MCF 10A (cell line): ENCODE results near the gene KIZ. TPM values are rescaled to one million over a fixed set of nuclear protein-coding genes. Genes with fewer than 3 reads are reported as not detected.

ENCODE experiments used
- BruUV-seq: library from RNA; stranded (reverse); fragments of 400-500 nt; replicated peaks from 2 replicates; lab custom pipeline; 2021; lab: Mats Ljungman, UMichigan
- CTCF ChIA-PET: fragments of 300-600 bp; sonication (Branson Sonifier 250); formaldehyde crosslinking; extraction: SDS; loops from one replicate; lab custom pipeline; 2021; ENCODE audit warnings: antibody characterized with exemption, inconsistent platforms; lab: Yijun Ruan, JAX
- POLR2A ChIA-PET: fragments of 300-600, 350-650 bp; sonication (Branson Sonifier 250); formaldehyde crosslinking; extraction: SDS; loops from one replicate; lab custom pipeline; 2020; ENCODE audit warnings: antibody characterized with exemption, inconsistent platforms; lab: Yijun Ruan, JAX
- DNase-seq: peaks from one replicate; pipeline ENCODE4 v3.0.0-alpha.2; 2018; ENCODE audit not compliant: unreplicated experiment
- H3K27ac Mint-ChIP-seq: one replicate; pipeline ENCODE4 v1.8.0; 2022; ENCODE audit warnings: mild to moderate bottlenecking, low read depth, mixed read lengths; ENCODE audit not compliant: unreplicated experiment
- H3K27me3 Mint-ChIP-seq: one replicate; pipeline ENCODE4 v1.8.0; 2022; ENCODE audit warnings: mixed read lengths; ENCODE audit not compliant: insufficient read depth, unreplicated experiment
- H3K36me3 Mint-ChIP-seq: one replicate; pipeline ENCODE4 v1.8.0; 2022; ENCODE audit warnings: mild to moderate bottlenecking, moderate library complexity, mixed read lengths; ENCODE audit not compliant: insufficient read depth, unreplicated experiment
- H3K4me1 Mint-ChIP-seq: one replicate; pipeline ENCODE4 v1.8.0; 2022; ENCODE audit warnings: mixed read lengths; ENCODE audit not compliant: insufficient read depth, unreplicated experiment
- H3K4me3 Mint-ChIP-seq: one replicate; pipeline ENCODE4 v1.8.0; 2022; ENCODE audit warnings: mild to moderate bottlenecking, moderate library complexity, mixed read lengths; ENCODE audit not compliant: unreplicated experiment
- H3K9me3 Mint-ChIP-seq: one replicate; pipeline ENCODE4 v1.8.0; 2022; ENCODE audit warnings: mixed read lengths; ENCODE audit not compliant: unreplicated experiment
- CTCF ChIP-seq: fragments of 200-600 bp; IDR thresholded peaks from one replicate; pipeline ENCODE4 v1.8.0; 2022; ENCODE audit warnings: antibody characterized with exemption, mild to moderate bottlenecking; ENCODE audit not compliant: unreplicated experiment
- intact Hi-C: fragments of 100-400 bp; cut with micrococcal nuclease; formaldehyde crosslinking; loops from 2 replicates; pipeline ENCODE4 v1.14.1; 2022
- total RNA-seq: library from RNA; stranded (reverse); gene quantifications from 2 replicates; pipeline ENCODE4 v1.2.3, GENCODE V29; 2022

The KIZ gene
- total RNA-seq, 1 experiment from 2014 or later, result 56.1 TPM

DNA sequence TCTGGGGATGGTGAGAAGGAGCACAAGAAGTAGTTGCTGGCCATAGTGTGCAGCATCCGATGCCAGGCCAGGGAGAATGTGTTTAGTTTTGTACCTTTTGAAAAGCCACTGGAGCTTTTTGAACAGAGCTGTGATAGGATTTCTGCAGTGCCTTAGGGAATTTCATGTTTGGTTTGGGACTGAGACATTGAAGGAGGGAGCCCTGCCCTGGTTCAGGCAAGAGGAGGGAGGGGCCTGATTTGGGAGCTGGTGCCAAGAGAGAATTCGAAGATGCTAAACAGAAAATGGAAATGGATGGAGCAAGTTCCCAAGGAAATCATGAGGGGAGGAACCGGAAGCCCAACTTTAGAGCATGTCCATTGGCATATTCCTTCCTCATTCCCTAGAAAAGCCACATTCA is 80.7 kb downstream of the KIZ start:
- CTCF ChIA-PET, result interaction anchor here (1.1 kb wide), 1 partner anchor 29 kb away, joined by 5 read pairs; no protein-coding TSS in a partner anchor
- BruUV-seq, result no TSS peak
- H3K9me3 Mint-ChIP-seq, result peaks cover 7% of the 10 kb centered on the region
- H3K27ac Mint-ChIP-seq, result no peak overlapping the region
- DNase-seq, result no peak
- H3K27me3 Mint-ChIP-seq, result no peaks in the 10 kb centered on the region
- H3K36me3 Mint-ChIP-seq, result peaks cover 24% of the 10 kb centered on the region
- intact Hi-C loops, result no loop called here
- H3K4me3 Mint-ChIP-seq, result no peak overlapping the region
- H3K4me1 Mint-ChIP-seq, result no peaks in the 10 kb centered on the region
- TF ChIP-seq CTCF, result no peak
- POLR2A ChIA-PET, result no interaction called here

DNA sequence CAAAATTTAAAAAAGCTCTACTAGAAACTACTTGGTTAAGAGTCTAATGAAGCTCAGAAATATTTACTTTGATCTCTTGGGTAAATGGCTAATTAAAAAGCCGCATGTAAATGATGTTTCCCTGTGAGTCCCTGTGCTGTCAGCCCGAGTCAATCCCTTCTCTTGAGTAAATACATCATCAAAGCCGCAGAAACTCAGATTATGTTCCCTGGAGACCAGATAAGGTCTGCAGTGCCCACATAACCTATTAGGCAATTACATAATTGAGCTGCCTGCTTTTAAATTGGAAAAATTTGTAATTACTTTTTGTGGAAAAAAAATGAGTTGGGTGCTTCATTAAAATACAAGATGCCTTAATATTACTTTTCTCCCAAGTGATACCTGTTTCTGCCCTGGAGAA is 83.1 kb downstream of the KIZ start:
- no peaks in the 10 kb centered on the region for H3K4me1 Mint-ChIP-seq
- no peak overlapping the region for H3K27ac Mint-ChIP-seq
- no peak for TF ChIP-seq CTCF
- H3K9me3 Mint-ChIP-seq, result peaks cover 7% of the 10 kb centered on the region
- H3K36me3 Mint-ChIP-seq, result peaks cover 29% of the 10 kb centered on the region
- intact Hi-C loops, result no loop called here
- H3K27me3 Mint-ChIP-seq, result no peaks in the 10 kb centered on the region
- BruUV-seq, result no TSS peak
- CTCF ChIA-PET, result interaction anchor here (0.7 to 1.5 kb wide), 5 partner anchors 26 to 478 kb away, joined by 3 to 7 read pairs (median 4); partner anchors contain the start of gene KIZ
- DNase-seq, result no peak
- POLR2A ChIA-PET, result interaction anchor here (0.5 to 1.3 kb wide), 5 partner anchors 10 to 359 kb away, joined by 3 to 4 read pairs (median 4); no protein-coding TSS in a partner anchor
- no peak overlapping the region for H3K4me3 Mint-ChIP-seq

- intact Hi-C loops, result no loop called here
- Mint-ChIP-seq H3K9me3 (peaks cover 7% of the 10 kb centered on the region), H3K4me1 (no peaks in the 10 kb centered on the region), H3K36me3 (peaks cover 29% of the 10 kb centered on the region), H3K4me3 (no peak overlapping the region), H3K27me3 (no peaks in the 10 kb centered on the region), H3K27ac (no peak overlapping the region)
- no TSS peak for BruUV-seq
- no peak for TF ChIP-seq CTCF
- no peak for DNase-seq
- CTCF ChIA-PET, result interaction anchor here (1.0 to 2.9 kb wide), 4 partner anchors 25 to 349 kb away, joined by 3 to 17 read pairs (median 6); partner anchors contain the start of gene KIZ
- POLR2A ChIA-PET, result interaction anchor here (0.5 to 0.8 kb wide), 2 partner anchors 9 to 359 kb away, joined by 3 to 4 read pairs; no protein-coding TSS in a partner anchor
Measured at GRCh38 chr20:21209668-21210067, 83.8 kb downstream of the KIZ start.

DNA sequence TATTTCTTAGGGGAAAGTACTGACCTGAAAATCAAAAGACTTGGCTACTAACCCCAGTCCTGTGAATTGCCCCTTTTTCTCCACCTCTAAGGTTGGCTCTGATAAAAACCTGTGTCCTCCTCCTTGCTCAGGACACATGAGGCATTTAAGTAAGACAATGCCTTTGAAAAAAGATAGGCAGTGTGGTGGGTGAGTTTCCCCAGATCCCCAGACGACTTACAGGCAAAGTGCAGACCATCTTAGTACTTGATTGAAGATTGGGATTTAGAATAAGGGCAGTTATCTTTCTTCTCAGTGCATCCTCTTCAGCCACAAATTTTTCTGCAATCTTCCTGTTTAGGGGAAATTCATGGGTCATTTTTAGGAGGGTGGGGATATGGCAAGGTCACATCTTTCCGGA is 87.8 kb downstream of the KIZ start:
- Mint-ChIP-seq H3K4me3 (no peak overlapping the region), H3K27ac (no peak overlapping the region), H3K36me3 (peaks cover 9% of the 10 kb centered on the region), H3K27me3 (no peaks in the 10 kb centered on the region), H3K9me3 (no peaks in the 10 kb centered on the region), H3K4me1 (no peaks in the 10 kb centered on the region)
- no peak for TF ChIP-seq CTCF
- ChIA-PET CTCF (interaction anchor here (1.5 to 1.9 kb wide), 2 partner anchors 22 to 292 kb away, joined by 3 to 11 read pairs; no protein-coding TSS in a partner anchor), POLR2A (interaction anchor here (0.7 kb wide), 1 partner anchor 17 kb away, joined by 4 read pairs; no protein-coding TSS in a partner anchor)
- no TSS peak for BruUV-seq
- no peak for DNase-seq
- intact Hi-C loops, result no loop called here
